Left ventricle myocardium inferior (tissue), 1 donor: ENCODE measurements around the gene TPCN2. TPM values are rescaled to one million over a fixed set of nuclear protein-coding genes. Genes with fewer than 3 reads are reported as not detected.

Experiments used
- DNase-seq: peaks from one replicate; pipeline ENCODE4 v3.0.0-alpha.2; 2020
- H3K27ac ChIP-seq: fragments of 200-600 bp; replicated peaks from 2 replicates; pipeline ENCODE4 v1.8.0; 2021
- H3K27me3 ChIP-seq: fragments of 200-600 bp; 2 replicates; pipeline ENCODE4 v1.8.0; 2021; ENCODE audit warnings: low read depth
- H3K36me3 ChIP-seq: fragments of 200-600 bp; 2 replicates; pipeline ENCODE4 v1.8.0; 2021
- H3K4me1 ChIP-seq: fragments of 200-600 bp; 2 replicates; pipeline ENCODE4 v1.8.0; 2021
- H3K4me3 ChIP-seq: fragments of 200-600 bp; 2 replicates; pipeline ENCODE4 v1.8.0; 2021; ENCODE audit warnings: mild to moderate bottlenecking, moderate library complexity
- H3K9me3 ChIP-seq: fragments of 200-600 bp; replicated peaks from 2 replicates; pipeline ENCODE4 v1.8.0; 2021
- CTCF ChIP-seq: fragments of 200-600 bp; IDR thresholded peaks from 2 replicates; pipeline ENCODE4 v1.8.0; 2021; ENCODE audit warnings: antibody characterized with exemption, mild to moderate bottlenecking, borderline replicate concordance
- intact Hi-C: fragments of 100-400 bp; cut with micrococcal nuclease; formaldehyde crosslinking; loops from one replicate; pipeline ENCODE4 v1.11.0; 2022
- total RNA-seq: library from RNA; stranded (reverse); fragmentation: NEBNext Ultra II Directional; extraction: Animal tissue kit (Norgen Biotek cat#: 25700); gene quantifications from one replicate; pipeline ENCODE4 v1.2.1, GENCODE V29; 2021
- donor health status: DM: no; HTN: yes; CAD: no; lungs with severe emphysema.

TPCN2 gene
- total RNA-seq, 1 donor from 2014 or later, result 9.2 TPM

- no peaks in the 10 kb centered on the region for H3K9me3 ChIP-seq
- no peak for TF ChIP-seq CTCF
- intact Hi-C loops, result no loop called here
- no peaks in the 10 kb centered on the region for H3K36me3 ChIP-seq
- DNase-seq, result no peak
- peaks cover 12% of the 10 kb centered on the region for H3K27me3 ChIP-seq
- peaks cover 6% of the 10 kb centered on the region for H3K4me1 ChIP-seq
- peak overlapping the region; percentile 51 for H3K27ac ChIP-seq
- H3K4me3 ChIP-seq, result no peak overlapping the region
Measured at GRCh38 chr11:69035946-69036340, 12.8 kb upstream of the TPCN2 start.

DNA sequence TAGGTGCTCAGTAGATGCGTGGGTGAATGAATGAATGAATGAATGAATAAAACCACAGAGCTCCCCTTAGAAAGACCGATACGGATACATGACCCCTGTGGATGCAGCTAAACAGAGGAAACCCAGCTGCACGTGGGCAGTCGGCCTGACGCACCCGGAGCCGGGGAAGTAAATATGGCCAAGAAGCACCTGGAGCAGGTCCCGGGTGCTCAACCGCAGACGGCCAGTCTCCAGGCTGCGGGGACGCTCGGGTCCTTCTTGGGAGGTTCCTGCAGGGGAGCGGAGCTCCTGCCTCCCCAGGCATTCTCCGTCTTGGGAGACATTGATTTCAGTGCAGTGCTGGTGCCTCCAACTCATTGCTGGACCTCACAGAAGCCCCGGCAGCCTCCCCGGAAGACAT, 11.7 kb upstream of the TPCN2 start:
- H3K4me3 ChIP-seq, result no peak overlapping the region
- no peaks in the 10 kb centered on the region for H3K9me3 ChIP-seq
- H3K36me3 ChIP-seq, result no peaks in the 10 kb centered on the region
- intact Hi-C loops, result no loop called here
- no peak for DNase-seq
- H3K27ac ChIP-seq, result no peak overlapping the region
- H3K27me3 ChIP-seq, result peaks cover 12% of the 10 kb centered on the region
- no peak for TF ChIP-seq CTCF
- H3K4me1 ChIP-seq, result peaks cover 16% of the 10 kb centered on the region

GRCh38 chr11:69037544-69037943, 11.2 kb upstream of the TPCN2 start:
- DNase-seq, result no peak
- Histone ChIP-seq H3K27ac (no peak overlapping the region), H3K4me1 (peaks cover 17% of the 10 kb centered on the region), H3K36me3 (no peaks in the 10 kb centered on the region), H3K9me3 (no peaks in the 10 kb centered on the region), H3K27me3 (peaks cover 12% of the 10 kb centered on the region), H3K4me3 (no peak overlapping the region)
- no peak for TF ChIP-seq CTCF
- intact Hi-C loops, result no loop called here

GRCh38 chr11:69039501-69039900, 9.2 kb upstream of the TPCN2 start:
- Histone ChIP-seq H3K36me3 (no peaks in the 10 kb centered on the region), H3K4me3 (no peak overlapping the region), H3K4me1 (peaks cover 17% of the 10 kb centered on the region), H3K9me3 (no peaks in the 10 kb centered on the region), H3K27ac (no peak overlapping the region), H3K27me3 (peaks cover 12% of the 10 kb centered on the region)
- no peak for DNase-seq
- no peak for TF ChIP-seq CTCF
- intact Hi-C loops, result no loop called here

DNA sequence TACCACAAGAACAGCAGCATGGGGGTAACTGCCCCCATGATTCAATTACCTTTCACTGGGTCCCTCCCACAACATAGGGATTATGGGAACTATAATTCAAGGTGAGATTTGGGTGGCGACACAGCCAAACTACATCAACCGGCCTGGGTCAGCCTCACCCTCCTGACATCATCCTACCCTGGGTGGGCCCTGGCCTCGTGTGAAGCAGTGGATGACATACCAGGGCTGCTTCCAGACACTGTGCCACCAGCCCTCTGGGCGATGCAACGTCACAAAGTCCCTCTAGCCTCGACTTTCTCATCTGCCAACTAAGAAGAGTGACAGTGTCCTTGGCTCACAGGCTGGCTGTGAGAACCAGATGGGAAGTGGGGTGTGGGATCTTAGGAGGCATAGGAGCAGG, 8.7 kb upstream of the TPCN2 start:
- TF ChIP-seq CTCF, result no peak
- H3K4me1 ChIP-seq, result peaks cover 17% of the 10 kb centered on the region
- H3K9me3 ChIP-seq, result no peaks in the 10 kb centered on the region
- H3K36me3 ChIP-seq, result no peaks in the 10 kb centered on the region
- intact Hi-C loops, result no loop called here
- H3K27ac ChIP-seq, result no peak overlapping the region
- H3K4me3 ChIP-seq, result no peak overlapping the region
- peaks cover 11% of the 10 kb centered on the region for H3K27me3 ChIP-seq
- DNase-seq, result no peak
